ENCODE results near the gene SPSB4. TPM values are rescaled to one million over a fixed set of nuclear protein-coding genes. Genes with fewer than 3 reads are reported as not detected.

SPSB4 gene
- total RNA-seq, 4 donors from 2014 or later = 0.14 TPM; not detected in 3

DNA sequence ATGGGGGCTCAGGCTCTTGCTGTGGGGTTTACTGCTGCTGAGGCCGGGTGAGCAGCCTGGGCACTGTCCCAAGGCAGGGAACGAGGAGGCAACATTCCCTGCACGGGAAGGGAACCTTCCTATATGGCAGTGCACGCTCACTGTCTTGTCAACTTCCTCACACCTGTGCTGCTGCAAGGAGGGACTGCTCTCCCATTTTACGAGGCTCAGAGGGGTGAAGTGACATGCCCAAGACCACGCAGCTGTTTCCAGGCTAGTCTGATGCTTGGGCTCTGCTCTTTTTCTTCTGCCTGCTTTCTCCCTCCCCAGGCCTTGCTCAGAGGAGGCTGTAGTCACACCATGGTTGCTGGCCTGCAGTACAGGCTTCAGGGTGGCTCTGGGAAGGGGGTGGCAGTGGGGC is 41.5 kb downstream of the SPSB4 start:
- Histone ChIP-seq H3K36me3 (no peaks in the 10 kb centered on the region), H3K27ac (no peak overlapping the region), H3K4me3 (no peak overlapping the region), H3K27me3 (no peaks in the 10 kb centered on the region), H3K9me3 (no peaks in the 10 kb centered on the region), H3K4me1 (peaks cover 0 to 23% (median 11%) of the 10 kb centered on the region in 4 donors)
- in situ Hi-C loops (cut with MboI; ENCODE audit: low pct_ligation_motif_present in 1 of 4, low pct_unique_long_range_greater_than_20kb in 1 of 4, low sequenced_read_pairs in 3 of 4) = no loop called here
- TF ChIP-seq, protein P1, sequence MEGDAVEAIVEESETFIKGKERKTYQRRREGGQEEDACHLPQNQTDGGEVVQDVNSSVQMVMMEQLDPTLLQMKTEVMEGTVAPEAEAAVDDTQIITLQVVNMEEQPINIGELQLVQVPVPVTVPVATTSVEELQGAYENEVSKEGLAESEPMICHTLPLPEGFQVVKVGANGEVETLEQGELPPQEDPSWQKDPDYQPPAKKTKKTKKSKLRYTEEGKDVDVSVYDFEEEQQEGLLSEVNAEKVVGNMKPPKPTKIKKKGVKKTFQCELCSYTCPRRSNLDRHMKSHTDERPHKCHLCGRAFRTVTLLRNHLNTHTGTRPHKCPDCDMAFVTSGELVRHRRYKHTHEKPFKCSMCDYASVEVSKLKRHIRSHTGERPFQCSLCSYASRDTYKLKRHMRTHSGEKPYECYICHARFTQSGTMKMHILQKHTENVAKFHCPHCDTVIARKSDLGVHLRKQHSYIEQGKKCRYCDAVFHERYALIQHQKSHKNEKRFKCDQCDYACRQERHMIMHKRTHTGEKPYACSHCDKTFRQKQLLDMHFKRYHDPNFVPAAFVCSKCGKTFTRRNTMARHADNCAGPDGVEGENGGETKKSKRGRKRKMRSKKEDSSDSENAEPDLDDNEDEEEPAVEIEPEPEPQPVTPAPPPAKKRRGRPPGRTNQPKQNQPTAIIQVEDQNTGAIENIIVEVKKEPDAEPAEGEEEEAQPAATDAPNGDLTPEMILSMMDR (IDR thresholded peaks at IDR 0.05) = no peak
- no peak for TF ChIP-seq POLR2AphosphoS5 (IDR thresholded peaks at IDR 0.05)
- no peak for TF ChIP-seq POLR2A (IDR thresholded peaks at IDR 0.05)
- TF ChIP-seq EP300 (IDR thresholded peaks at IDR 0.05; ENCODE audit: low read depth) = no peak
- 65% methylated on average over 6 of the region's 6 CpGs; no CpG with 5 or more reads in 1 of the 2 donors for WGBS, 2 donors (ENCODE audit: low coverage in 1 of 2)
- DNase-seq = no peak
- intact Hi-C loops (cut with DNase I; ENCODE audit: low total_unique reads) = no loop called here

DNA sequence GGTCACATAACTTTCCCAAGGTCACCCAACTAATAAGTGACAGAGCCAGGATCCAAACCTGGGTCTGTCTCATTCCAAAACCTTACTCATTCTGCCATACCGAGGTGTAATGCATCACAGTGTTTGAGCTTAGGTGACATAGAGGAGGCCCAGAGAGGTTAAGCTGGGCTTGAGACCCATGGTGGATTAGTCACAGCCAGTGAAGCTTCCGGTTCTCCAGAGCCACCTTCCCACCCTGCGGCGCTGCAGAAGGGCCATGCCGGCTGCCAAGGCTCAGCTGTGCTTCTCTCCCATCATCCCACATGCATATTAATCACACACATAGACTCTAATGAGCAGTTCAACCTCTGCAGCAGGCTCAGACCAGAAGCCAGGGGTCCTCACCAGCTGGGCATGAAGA is 42.2 kb downstream of the SPSB4 start:
- 54% methylated on average over 5 of the region's 5 CpGs; no CpG with 5 or more reads in 1 of the 2 donors for WGBS, 2 donors (ENCODE audit: low coverage in 1 of 2)
- in situ Hi-C loops (cut with MboI; ENCODE audit: low pct_ligation_motif_present in 1 of 4, low pct_unique_long_range_greater_than_20kb in 1 of 4, low sequenced_read_pairs in 3 of 4) (no loop called here), intact Hi-C loops (cut with DNase I; ENCODE audit: low total_unique reads) (no loop called here)
- TF ChIP-seq POLR2A (IDR thresholded peaks at IDR 0.05) (no peak), EP300 (IDR thresholded peaks at IDR 0.05; ENCODE audit: low read depth) (no peak), POLR2AphosphoS5 (IDR thresholded peaks at IDR 0.05) (no peak)
- TF ChIP-seq, protein P1 (IDR thresholded peaks at IDR 0.05) = no peak
- H3K36me3 ChIP-seq = no peaks in the 10 kb centered on the region
- no peaks in the 10 kb centered on the region for H3K27me3 ChIP-seq
- H3K4me1 ChIP-seq = peaks cover 0 to 23% (median 11%) of the 10 kb centered on the region in 4 donors
- H3K4me3 ChIP-seq = no peak overlapping the region
- no peaks in the 10 kb centered on the region for H3K9me3 ChIP-seq
- DNase-seq = no peak
- no peak overlapping the region for H3K27ac ChIP-seq

DNA sequence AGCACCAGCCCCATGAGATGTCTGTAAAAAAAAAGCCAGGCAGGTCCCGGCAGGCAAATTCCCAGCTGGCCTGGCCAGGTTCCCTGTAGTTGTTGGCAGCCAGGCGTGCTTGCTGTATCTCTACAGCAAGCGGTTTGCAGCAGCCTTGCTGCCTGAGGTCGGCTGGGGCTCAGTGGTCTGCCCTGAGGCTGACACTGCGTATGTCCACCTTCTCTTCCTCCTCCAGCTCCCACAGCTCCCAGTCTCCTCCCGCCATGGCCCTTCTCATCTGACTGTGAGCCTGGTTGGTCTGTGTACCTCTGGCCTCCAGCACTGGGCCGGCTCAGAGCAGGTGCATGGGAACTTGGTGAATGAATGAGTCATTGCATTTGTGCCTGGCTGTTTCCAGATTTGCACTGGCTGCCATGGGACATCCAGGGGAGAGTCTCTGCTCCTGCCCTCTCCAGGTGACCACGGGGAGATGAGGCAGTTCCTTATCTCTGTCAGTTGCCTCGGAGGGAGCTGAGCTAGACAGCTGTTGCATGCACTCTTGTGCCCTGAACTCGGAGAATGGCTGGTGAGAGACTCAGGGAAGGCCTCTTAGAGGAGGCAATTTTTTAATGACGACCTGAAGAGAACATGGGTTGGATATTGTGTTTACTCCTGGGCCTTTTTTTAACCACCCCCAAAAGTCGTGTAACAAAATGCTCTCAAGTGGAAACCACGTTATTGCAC is 43.0 kb downstream of the SPSB4 start:
- in situ Hi-C loops (cut with MboI; ENCODE audit: low pct_ligation_motif_present in 1 of 4, low pct_unique_long_range_greater_than_20kb in 1 of 4, low sequenced_read_pairs in 3 of 4) = no loop called here
- TF ChIP-seq, protein P1 (IDR thresholded peaks at IDR 0.05) = no peak
- TF ChIP-seq EP300 (IDR thresholded peaks at IDR 0.05; ENCODE audit: low read depth) (no peak), POLR2A (IDR thresholded peaks at IDR 0.05) (no peak)
- DNase-seq = no peak
- H3K4me3 ChIP-seq = no peak overlapping the region
- H3K27ac ChIP-seq = peak overlapping the region in 2 of 4 donors; percentile 34 to 53
- H3K36me3 ChIP-seq = no peaks in the 10 kb centered on the region
- H3K9me3 ChIP-seq = no peaks in the 10 kb centered on the region
- no peaks in the 10 kb centered on the region for H3K27me3 ChIP-seq
- peaks cover 0 to 23% (median 11%) of the 10 kb centered on the region in 4 donors for H3K4me1 ChIP-seq
- intact Hi-C loops (cut with DNase I; ENCODE audit: low total_unique reads) = no loop called here
- 51 to 55% methylated on average over 3 to 13 of the region's 13 CpGs for WGBS, 2 donors (ENCODE audit: low coverage in 1 of 2)

DNA sequence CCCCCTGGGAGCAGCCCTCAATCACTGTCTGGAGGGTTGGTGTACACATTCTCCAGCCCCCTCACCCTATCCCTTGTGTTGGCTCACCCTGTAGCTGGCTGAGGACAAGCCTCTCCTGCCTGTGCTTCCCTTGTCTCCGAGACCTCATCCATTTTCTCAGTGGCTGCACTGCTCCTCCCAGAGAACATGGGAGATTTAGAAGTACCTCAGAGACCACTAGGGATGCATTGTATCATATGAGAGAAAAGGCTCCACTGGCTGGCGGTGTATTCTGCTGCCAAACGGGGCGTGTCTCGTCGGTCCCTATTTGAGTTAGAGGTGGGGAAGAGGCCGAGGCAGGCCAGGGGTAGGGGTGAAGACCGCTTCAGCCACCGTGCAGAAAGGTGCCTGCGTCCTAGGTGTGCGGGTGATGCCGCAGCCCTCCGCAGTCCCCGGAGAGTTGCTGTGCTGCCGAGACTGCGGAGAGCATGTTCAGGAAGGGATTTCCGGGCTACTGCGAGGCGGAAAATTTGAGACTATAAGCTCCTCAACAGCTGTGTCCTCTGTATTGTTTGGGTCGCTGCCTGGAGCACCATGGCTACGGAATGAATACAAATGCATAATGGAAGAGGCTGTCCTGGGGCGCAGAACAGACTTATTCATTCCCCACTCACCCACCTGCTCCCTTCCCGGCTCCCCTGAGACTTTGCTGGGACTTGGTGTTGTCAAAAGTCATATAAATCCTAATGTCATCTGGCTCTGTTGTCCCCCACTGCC is 43.8 kb downstream of the SPSB4 start:
- Histone ChIP-seq H3K4me3 (peak overlapping the region in 2 of 4 donors; percentile 11 to 30), H3K9me3 (no peaks in the 10 kb centered on the region), H3K27me3 (no peaks in the 10 kb centered on the region), H3K27ac (peak overlapping the region; percentile 17 to 57 (median 42)), H3K4me1 (peaks cover 0 to 23% (median 11%) of the 10 kb centered on the region in 4 donors), H3K36me3 (no peaks in the 10 kb centered on the region)
- peak in 2 of 3 donors; percentile 21 to 53 for TF ChIP-seq POLR2AphosphoS5 (IDR thresholded peaks at IDR 0.05)
- TF ChIP-seq, protein P1 (IDR thresholded peaks at IDR 0.05) = no peak
- peak; percentile 41 for DNase-seq
- WGBS, 2 donors (ENCODE audit: low coverage in 1 of 2) = 61% methylated on average over 23 of the region's 23 CpGs; no CpG with 5 or more reads in 1 of the 2 donors
- intact Hi-C loops (cut with DNase I; ENCODE audit: low total_unique reads) (no loop called here), in situ Hi-C loops (cut with MboI; ENCODE audit: low pct_ligation_motif_present in 1 of 4, low pct_unique_long_range_greater_than_20kb in 1 of 4, low sequenced_read_pairs in 3 of 4) (no loop called here)

Data from transverse colon (tissue), 4 donors.